ENCODE data around the gene C5. TPM values are rescaled to one million over a fixed set of nuclear protein-coding genes. Genes with fewer than 3 reads are reported as not detected.

The C5 gene
- total RNA-seq, 1 experiment from 2014 or later = 0.74 TPM

DNA sequence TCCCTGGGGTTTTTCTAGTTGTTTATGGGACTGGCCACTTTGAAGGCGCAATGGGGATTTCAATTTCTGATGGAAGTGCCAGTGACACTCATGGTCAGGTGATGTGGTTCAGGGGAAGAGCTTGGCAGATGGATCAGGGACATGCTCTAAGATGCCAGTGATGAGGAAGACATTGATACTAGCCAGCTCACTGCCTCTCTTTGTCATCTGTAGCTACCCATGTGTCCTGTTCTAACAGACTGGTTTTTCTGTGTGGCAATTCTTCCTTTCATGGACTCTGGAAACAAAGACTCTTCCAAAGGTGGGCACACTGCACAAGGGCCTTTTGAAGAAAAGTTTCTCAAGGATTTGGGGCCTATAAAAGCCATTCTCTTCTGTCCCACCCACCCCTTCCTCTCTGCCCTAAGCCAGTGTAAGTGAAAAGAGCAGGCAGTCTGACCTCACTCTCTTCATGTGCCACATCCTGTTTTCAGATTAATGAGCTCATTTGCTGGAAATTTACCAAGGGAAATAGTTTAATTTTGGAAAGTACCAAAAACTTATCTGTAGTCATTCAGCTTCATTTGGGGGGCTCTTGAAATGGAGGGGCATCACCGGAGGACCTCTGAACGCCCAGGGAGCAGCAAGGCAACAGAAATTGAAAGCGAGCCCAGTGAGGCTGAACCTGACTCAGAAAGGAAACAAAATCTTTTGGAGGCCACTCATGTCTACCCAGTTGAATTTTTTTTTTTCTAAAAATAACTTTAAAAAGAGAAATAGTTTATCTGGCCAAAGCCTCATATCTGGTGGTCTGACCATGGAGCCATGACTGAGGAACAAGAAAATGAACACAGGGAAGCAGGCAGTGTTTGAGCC, 118.6 kb downstream of the C5 start:
- H4K20me1 ChIP-seq (ENCODE audit: control insufficient read depth, insufficient read depth, insufficient read length) = no peaks in the 10 kb centered on the region
- H2BK12ac ChIP-seq (ENCODE audit: insufficient read length, low read depth, low read length) = no peak overlapping the region
- no peaks in the 10 kb centered on the region for H3K9me3 ChIP-seq (ENCODE audit: control insufficient read depth, low read depth, low read length)
- Mint-ChIP-seq H3K4me1 (peaks cover 10 to 18% of the 10 kb centered on the region in 2 experiments), H3K4me3 (no peak overlapping the region), H3K27me3 (ENCODE audit: low read depth) (peaks cover 16% of the 10 kb centered on the region), H3K27ac (no peak overlapping the region), H3K36me3 (ENCODE audit: insufficient read depth in 1 of 3, low read depth in 3 of 3) (no peaks in the 10 kb centered on the region), H3K9me3 (no peaks in the 10 kb centered on the region)
- H3K79me2 ChIP-seq (ENCODE audit: insufficient read depth, low read length) = no peaks in the 10 kb centered on the region
- TF ChIP-seq, protein P1, sequence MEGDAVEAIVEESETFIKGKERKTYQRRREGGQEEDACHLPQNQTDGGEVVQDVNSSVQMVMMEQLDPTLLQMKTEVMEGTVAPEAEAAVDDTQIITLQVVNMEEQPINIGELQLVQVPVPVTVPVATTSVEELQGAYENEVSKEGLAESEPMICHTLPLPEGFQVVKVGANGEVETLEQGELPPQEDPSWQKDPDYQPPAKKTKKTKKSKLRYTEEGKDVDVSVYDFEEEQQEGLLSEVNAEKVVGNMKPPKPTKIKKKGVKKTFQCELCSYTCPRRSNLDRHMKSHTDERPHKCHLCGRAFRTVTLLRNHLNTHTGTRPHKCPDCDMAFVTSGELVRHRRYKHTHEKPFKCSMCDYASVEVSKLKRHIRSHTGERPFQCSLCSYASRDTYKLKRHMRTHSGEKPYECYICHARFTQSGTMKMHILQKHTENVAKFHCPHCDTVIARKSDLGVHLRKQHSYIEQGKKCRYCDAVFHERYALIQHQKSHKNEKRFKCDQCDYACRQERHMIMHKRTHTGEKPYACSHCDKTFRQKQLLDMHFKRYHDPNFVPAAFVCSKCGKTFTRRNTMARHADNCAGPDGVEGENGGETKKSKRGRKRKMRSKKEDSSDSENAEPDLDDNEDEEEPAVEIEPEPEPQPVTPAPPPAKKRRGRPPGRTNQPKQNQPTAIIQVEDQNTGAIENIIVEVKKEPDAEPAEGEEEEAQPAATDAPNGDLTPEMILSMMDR (conservative IDR thresholded peaks at IDR 0.05) = no peak
- no peak overlapping the region for H3K56ac ChIP-seq (ENCODE audit: insufficient read length, low read depth, low read length)
- peaks cover 2% of the 10 kb centered on the region; the same call in 1 of the 2 replicates for H3K4me1 ChIP-seq (ENCODE audit: insufficient read depth, low read length)
- no peak overlapping the region for H4K91ac ChIP-seq (ENCODE audit: insufficient read length, low read depth, low read length)
- H3K27ac ChIP-seq (ENCODE audit: insufficient read length, low read depth, low read length) = no peak overlapping the region
- H3K4me2 ChIP-seq (ENCODE audit: insufficient read depth, insufficient read length, low read length) = no peak overlapping the region
- H2AK5ac ChIP-seq (ENCODE audit: insufficient read length, low read length) = no peak overlapping the region
- H2AFZ ChIP-seq (ENCODE audit: low read length) = no peak overlapping the region
- no peak overlapping the region for H3K14ac ChIP-seq (ENCODE audit: insufficient read depth, low read length)
- no peak for DNase-seq
- H2BK15ac ChIP-seq (ENCODE audit: low read depth, low read length) = no peak overlapping the region
- H3K23ac ChIP-seq (ENCODE audit: insufficient read length, low read depth, low read length) = no peak overlapping the region
- H2BK5ac ChIP-seq (ENCODE audit: insufficient read length, low read length) = no peak overlapping the region
- no peak overlapping the region for H3K4ac ChIP-seq (ENCODE audit: low read depth, low read length)
- H3K27me3 ChIP-seq (ENCODE audit: insufficient read depth, low read length) = no peaks in the 10 kb centered on the region
- no peak overlapping the region for H3K18ac ChIP-seq (ENCODE audit: insufficient read length, low read depth, low read length)
- H3T11ph ChIP-seq (ENCODE audit: low read length) = no peak overlapping the region
- H2BK20ac ChIP-seq (ENCODE audit: low read depth, low read length, poor library complexity, severe bottlenecking) = no peak overlapping the region
- H4K8ac ChIP-seq (replicated peaks; ENCODE audit: insufficient read length, low read depth, low read length) = no peak overlapping the region
- peaks cover 10% of the 10 kb centered on the region for H3K23me2 ChIP-seq (ENCODE audit: insufficient read length, low read depth, low read length, poor library complexity, severe bottlenecking)
- no peak overlapping the region for H4K5ac ChIP-seq (ENCODE audit: insufficient read length, low read depth, low read length)
- no CpG with 5 or more reads among the region's 4 CpGs for WGBS (ENCODE audit: extremely low coverage, insufficient read length, low lambda C conversion rate)
- no peak overlapping the region for H2BK120ac ChIP-seq (ENCODE audit: low read depth, low read length, poor library complexity, severe bottlenecking)
- no peaks in the 10 kb centered on the region for H3K79me1 ChIP-seq (ENCODE audit: insufficient read depth, low read depth, low read length, poor library complexity, severe bottlenecking)
- no peak overlapping the region for H3K9ac ChIP-seq (ENCODE audit: extremely low read depth, insufficient read length, low read length)

Data from H9 (cell line).